MM.1S (cell line): ENCODE measurements around the gene IFT52.

Experiments
- DNase-seq: peaks from one replicate; pipeline ENCODE4 v3.0.0-alpha.2; 2015
- H2AFZ ChIP-seq: fragments of 300-600 bp; sonication (generic); 2 replicates; pipeline ENCODE4 v1.6.0; 2016; ENCODE audit warnings: antibody characterized with exemption, low read length
- H3F3A ChIP-seq: fragments of 300-600 bp; sonication (generic); 2 replicates; pipeline ENCODE4 v1.6.1; 2016; ENCODE audit warnings: mild to moderate bottlenecking, antibody characterized with exemption, low read length, moderate library complexity, mixed read lengths; ENCODE audit not compliant: insufficient read depth
- H3K27ac ChIP-seq: fragments of 300-600 bp; sonication (generic); 2 replicates; pipeline ENCODE4 v1.5.1; 2016; ENCODE audit warnings: mild to moderate bottlenecking, low read length
- H3K27me3 ChIP-seq: fragments of 300-600 bp; sonication (generic); replicated peaks from 2 replicates; pipeline ENCODE4 v1.6.0; 2016; ENCODE audit warnings: low read length; ENCODE audit not compliant: insufficient read depth
- H3K36me3 ChIP-seq: fragments of 300-600 bp; sonication (generic); replicated peaks from 2 replicates; pipeline ENCODE4 v1.6.1; 2016; ENCODE audit warnings: mild to moderate bottlenecking, low read length, mixed read lengths; ENCODE audit not compliant: insufficient read depth
- H3K4me1 ChIP-seq: fragments of 300-600 bp; sonication (generic); 2 replicates; pipeline ENCODE4 v1.6.1; 2016; ENCODE audit warnings: low read length, mixed read lengths
- H3K4me2 ChIP-seq: fragments of 300-600 bp; sonication (generic); 2 replicates; pipeline ENCODE4 v1.6.0; 2016; ENCODE audit warnings: low read depth, low read length
- H3K4me3 ChIP-seq: fragments of 300-600 bp; sonication (generic); 2 replicates; pipeline ENCODE4 v1.5.1; 2016; ENCODE audit warnings: low read length, mixed read lengths
- H3K79me2 ChIP-seq: fragments of 300-600 bp; sonication (generic); 2 replicates; pipeline ENCODE4 v1.6.1; 2016; ENCODE audit warnings: mixed run types, low read length, mixed read lengths
- H3K9ac ChIP-seq: fragments of 300-600 bp; sonication (generic); 2 replicates; pipeline ENCODE4 v1.6.1; 2016; ENCODE audit warnings: low read length, mixed read lengths
- H3K9me2 ChIP-seq: fragments of 300-600 bp; sonication (generic); replicated peaks from 2 replicates; pipeline ENCODE4 v1.6.1; 2016; ENCODE audit warnings: mild to moderate bottlenecking, low read length, mixed read lengths; ENCODE audit not compliant: insufficient read depth
- H3K9me3 ChIP-seq: fragments of 300-600 bp; sonication (generic); replicated peaks from 2 replicates; pipeline ENCODE4 v1.6.1; 2016; ENCODE audit warnings: mild to moderate bottlenecking, low read length, mixed read lengths; ENCODE audit not compliant: insufficient read depth
- H4K20me1 ChIP-seq: fragments of 300-600 bp; sonication (generic); 2 replicates; pipeline ENCODE4 v1.6.1; 2016; ENCODE audit warnings: mild to moderate bottlenecking, low read length, moderate library complexity, mixed read lengths; ENCODE audit not compliant: insufficient read depth
- CTCF ChIP-seq: fragments of 300-600 bp; sonication (generic); IDR thresholded peaks from 2 replicates; pipeline ENCODE4 v1.5.1; 2016; ENCODE audit warnings: antibody characterized with exemption, low read length, mixed read lengths
- EZH2 ChIP-seq: fragments of 300-600 bp; sonication (generic); optimal IDR thresholded peaks from 2 replicates; pipeline ENCODE3; 2017; ENCODE audit warnings: low read depth, mild to moderate bottlenecking, antibody characterized with exemption, low read length, mixed read lengths
- EZH2phosphoT487 ChIP-seq: fragments of 300-600 bp; sonication (generic); IDR thresholded peaks from 2 replicates; pipeline ENCODE4 v1.6.1; 2018; ENCODE audit warnings: antibody characterized with exemption, low read length

Gene IFT52

GRCh38 chr20:43667341-43668132 lies 76.8 kb downstream of the IFT52 start:
- peak; percentile 18 for DNase-seq
- peak overlapping the region; percentile 91 for H3K9ac ChIP-seq
- no peaks in the 10 kb centered on the region for H3K36me3 ChIP-seq
- H3K27me3 ChIP-seq = no peaks in the 10 kb centered on the region
- peak overlapping the region; percentile 5; the same call in 1 of the 2 replicates for H3K27ac ChIP-seq
- H3K4me2 ChIP-seq = peak overlapping the region; percentile 97
- no peaks in the 10 kb centered on the region for H4K20me1 ChIP-seq
- no peaks in the 10 kb centered on the region for H3K9me3 ChIP-seq
- no peaks in the 10 kb centered on the region for H3F3A ChIP-seq
- H3K4me3 ChIP-seq = peak overlapping the region; percentile 85
- 0 out of 2 replicates have a peak overlapping the region, but pooled peaks have one; percentile 1 for H2AFZ ChIP-seq
- TF ChIP-seq EZH2phosphoT487 (no peak), CTCF (no peak), EZH2 (no peak)
- H3K79me2 ChIP-seq = peaks cover 51% of the 10 kb centered on the region
- H3K9me2 ChIP-seq = no peaks in the 10 kb centered on the region
- peaks cover 2% of the 10 kb centered on the region; the same call in 1 of the 2 replicates for H3K4me1 ChIP-seq

- Histone ChIP-seq H3K79me2 (peaks cover 63% of the 10 kb centered on the region), H3K4me2 (no peak overlapping the region), H3K9ac (no peak overlapping the region), H3F3A (no peaks in the 10 kb centered on the region), H3K27me3 (no peaks in the 10 kb centered on the region), H2AFZ (no peak overlapping the region), H4K20me1 (no peaks in the 10 kb centered on the region), H3K4me3 (no peak overlapping the region), H3K9me2 (no peaks in the 10 kb centered on the region), H3K4me1 (peaks cover 2% of the 10 kb centered on the region; the same call in 1 of the 2 replicates), H3K36me3 (no peaks in the 10 kb centered on the region), H3K27ac (no peak overlapping the region), H3K9me3 (no peaks in the 10 kb centered on the region)
- TF ChIP-seq EZH2 (no peak), CTCF (no peak), EZH2phosphoT487 (no peak)
- no peak for DNase-seq
These were observed 78.6 kb downstream of the IFT52 start for GRCh38 chr20:43669332-43669731.

GRCh38 chr20:43670423-43670822 lies 79.7 kb downstream of the IFT52 start:
- Histone ChIP-seq H3K79me2 (peaks cover 72% of the 10 kb centered on the region), H3K4me1 (peaks cover 2% of the 10 kb centered on the region; the same call in 1 of the 2 replicates), H4K20me1 (no peaks in the 10 kb centered on the region), H3K9me3 (no peaks in the 10 kb centered on the region), H3K36me3 (no peaks in the 10 kb centered on the region), H3K4me2 (no peak overlapping the region), H3K9ac (no peak overlapping the region), H3K27me3 (no peaks in the 10 kb centered on the region), H3K4me3 (no peak overlapping the region), H3F3A (no peaks in the 10 kb centered on the region), H3K9me2 (no peaks in the 10 kb centered on the region), H2AFZ (no peak overlapping the region), H3K27ac (no peak overlapping the region)
- no peak for DNase-seq
- TF ChIP-seq CTCF (no peak), EZH2phosphoT487 (no peak), EZH2 (no peak)
